Suppressor macrophage treated with lipopolysaccharide for 1 hour (primary cell): ENCODE data around the gene RITA1.

Experiments
- DNase-seq, 3 donors: peaks; one replicate each; pipeline ENCODE4 v3.0.0-alpha.2; 2020 to 2022

Gene RITA1

GRCh38 chr12:113154351-113154973 is 31.1 kb upstream of the RITA1 start:
- peak; percentile 28 to 63 (median 43) for DNase-seq

GRCh38 chr12:113155060-113155459 is 30.5 kb upstream of the RITA1 start:
- DNase-seq = no peak

- DNase-seq = no peak
Observed at GRCh38 chr12:113155646-113156045, 29.9 kb upstream of the RITA1 start.

GRCh38 chr12:113157218-113157859 is 28.2 kb upstream of the RITA1 start:
- DNase-seq = no peak

GRCh38 chr12:113158439-113159203 is 26.9 kb upstream of the RITA1 start:
- DNase-seq = no peak

GRCh38 chr12:113159937-113160336 is 25.6 kb upstream of the RITA1 start:
- DNase-seq = no peak

GRCh38 chr12:113161415-113162016 is 24.0 kb upstream of the RITA1 start:
- no peak for DNase-seq

GRCh38 chr12:113162102-113163029 is 23.2 kb upstream of the RITA1 start:
- no peak for DNase-seq

- no peak for DNase-seq
Observed at GRCh38 chr12:113163030-113163360, 22.5 kb upstream of the RITA1 start.

- DNase-seq = no peak
Observed at GRCh38 chr12:113164014-113164413, 21.5 kb upstream of the RITA1 start.

- no peak for DNase-seq
Observed at GRCh38 chr12:113165521-113166450, 19.7 kb upstream of the RITA1 start.

GRCh38 chr12:113167868-113168267 is 17.7 kb upstream of the RITA1 start:
- DNase-seq = no peak

GRCh38 chr12:113169697-113170096 is 15.8 kb upstream of the RITA1 start:
- no peak for DNase-seq

GRCh38 chr12:113170457-113170856 is 15.1 kb upstream of the RITA1 start:
- DNase-seq = no peak

GRCh38 chr12:113170926-113171325 is 14.6 kb upstream of the RITA1 start:
- peak in 2 of 3 donors; percentile 15 to 21 for DNase-seq

- DNase-seq = no peak
Observed at GRCh38 chr12:113171543-113171942, 14.0 kb upstream of the RITA1 start.

- DNase-seq = no peak
Observed at GRCh38 chr12:113172185-113172584, 13.3 kb upstream of the RITA1 start.

GRCh38 chr12:113173081-113173698 is 12.3 kb upstream of the RITA1 start:
- DNase-seq = no peak

GRCh38 chr12:113174461-113175384 is 10.8 kb upstream of the RITA1 start:
- DNase-seq = peak; percentile 72 to 81 (median 78)

- DNase-seq = no peak
Observed at GRCh38 chr12:113179023-113179422, 6.5 kb upstream of the RITA1 start.
